Panc1 (cell line): ENCODE measurements around the gene KLHL41.

Experiments used
- CTCF ChIP-seq: fragments of 450-650 bp; IDR thresholded peaks from 2 replicates; pipeline ENCODE4 v1.5.1; 2017; ENCODE audit warnings: mild to moderate bottlenecking
- POLR2AphosphoS5 ChIP-seq: IDR thresholded peaks from 2 replicates; pipeline ENCODE4 v1.6.1; 2012; ENCODE audit warnings: mild to moderate bottlenecking, low read depth, low read length, moderate library complexity
- REST ChIP-seq, 2 experiments: IDR thresholded peaks; 2 replicates each; pipeline ENCODE4 v1.6.1; 2011 to 2012; ENCODE audit warnings: low read depth in 2 of 2, control low read depth in 1 of 2, low read length in 1 of 2, mild to moderate bottlenecking in 1 of 2, moderate library complexity in 1 of 2; ENCODE audit not compliant: insufficient read depth in 1 of 2
- SIN3A ChIP-seq: IDR thresholded peaks from 2 replicates; pipeline ENCODE4 v1.6.1; 2012; ENCODE audit warnings: low read depth, mild to moderate bottlenecking, low read length, moderate library complexity, borderline replicate concordance; ENCODE audit not compliant: insufficient read depth
- TCF7L2 ChIP-seq: IDR thresholded peaks from 2 replicates; pipeline ENCODE4 v1.6.1; 2011; ENCODE audit warnings: mild to moderate bottlenecking, low read depth, low read length, inconsistent platforms

- TF ChIP-seq CTCF (no peak), POLR2AphosphoS5 (no peak), REST (IDR thresholded peaks at IDR 0.05; ENCODE audit: insufficient read depth in 1 of 2, low read depth in 2 of 2, low read length in 1 of 2) (no peak), TCF7L2 (no peak), SIN3A (no peak)
These were observed 15.9 kb downstream of the KLHL41 start for GRCh38 chr2:169525434-169525833.
